ENCODE measurements around the gene OAF.
"Not testable (repeated sequence)": the region's sequence is repeated elsewhere in the genome, so short reads cannot be mapped to it uniquely, and the experiment has no call there.

Gene OAF

GRCh38 chr11:120268686-120269085 lies 57.9 kb downstream of the OAF start:
- Histone ChIP-seq H3K9me3 (ENCODE audit: control insufficient read depth in 1 of 2, low read length in 2 of 2) (no peaks in the 10 kb centered on the region), H3K27me3 (ENCODE audit: low read depth, low read length) (peaks cover 5% of the 10 kb centered on the region), H3K36me3 (ENCODE audit: control insufficient read depth in 1 of 2, insufficient read depth in 2 of 2, low read length in 2 of 2) (no peaks in the 10 kb centered on the region), H3K4me3 (ENCODE audit: low read depth in 1 of 2, low read length in 2 of 2) (no peak overlapping the region), H3K27ac (ENCODE audit: low read length) (no peak overlapping the region), H3K4me1 (ENCODE audit: control insufficient read depth in 1 of 2, insufficient read depth in 2 of 2, low read length in 2 of 2) (no peaks in the 10 kb centered on the region)

GRCh38 chr11:120270386-120270785 lies 59.6 kb downstream of the OAF start:
- Histone ChIP-seq H3K27me3 (ENCODE audit: low read depth, low read length) (peaks cover under 1% of the 10 kb centered on the region), H3K9me3 (ENCODE audit: control insufficient read depth in 1 of 2, low read length in 2 of 2) (no peaks in the 10 kb centered on the region), H3K36me3 (ENCODE audit: control insufficient read depth in 1 of 2, insufficient read depth in 2 of 2, low read length in 2 of 2) (no peaks in the 10 kb centered on the region), H3K4me3 (ENCODE audit: low read depth in 1 of 2, low read length in 2 of 2) (no peak overlapping the region), H3K27ac (ENCODE audit: low read length) (no peak overlapping the region), H3K4me1 (ENCODE audit: control insufficient read depth in 1 of 2, insufficient read depth in 2 of 2, low read length in 2 of 2) (no peaks in the 10 kb centered on the region)

- Histone ChIP-seq H3K9me3 (ENCODE audit: control insufficient read depth in 1 of 2, low read length in 2 of 2) (no peaks in the 10 kb centered on the region), H3K27ac (ENCODE audit: low read length) (no peak overlapping the region), H3K36me3 (ENCODE audit: control insufficient read depth in 1 of 2, insufficient read depth in 2 of 2, low read length in 2 of 2) (no peaks in the 10 kb centered on the region), H3K4me3 (ENCODE audit: low read depth in 1 of 2, low read length in 2 of 2) (no peak overlapping the region), H3K4me1 (ENCODE audit: control insufficient read depth in 1 of 2, insufficient read depth in 2 of 2, low read length in 2 of 2) (no peaks in the 10 kb centered on the region), H3K27me3 (ENCODE audit: low read depth, low read length) (no peaks in the 10 kb centered on the region)
Measured at GRCh38 chr11:120271672-120272071, 60.8 kb downstream of the OAF start.

- no peaks in the 10 kb centered on the region for H3K36me3 ChIP-seq (ENCODE audit: control insufficient read depth in 1 of 2, insufficient read depth in 2 of 2, low read length in 2 of 2)
- no peaks in the 10 kb centered on the region for H3K9me3 ChIP-seq (ENCODE audit: control insufficient read depth in 1 of 2, low read length in 2 of 2)
- no peak overlapping the region for H3K27ac ChIP-seq (ENCODE audit: low read length)
Measured at GRCh38 chr11:120272303-120272702, 61.5 kb downstream of the OAF start.

GRCh38 chr11:120273432-120273831 lies 62.6 kb downstream of the OAF start:
- no peaks in the 10 kb centered on the region for H3K4me1 ChIP-seq (ENCODE audit: control insufficient read depth in 1 of 2, insufficient read depth in 2 of 2, low read length in 2 of 2)
- H3K9me3 ChIP-seq (ENCODE audit: control insufficient read depth in 1 of 2, low read length in 2 of 2): no peaks in the 10 kb centered on the region
- no peak overlapping the region for H3K27ac ChIP-seq (ENCODE audit: low read length)
- H3K36me3 ChIP-seq (ENCODE audit: control insufficient read depth in 1 of 2, insufficient read depth in 2 of 2, low read length in 2 of 2): no peaks in the 10 kb centered on the region
- H3K27me3 ChIP-seq (ENCODE audit: low read depth, low read length): no peaks in the 10 kb centered on the region
- no peak overlapping the region for H3K4me3 ChIP-seq (ENCODE audit: low read depth in 1 of 2, low read length in 2 of 2)

More at GRCh38 chr11:120272303-120272702, 61.5 kb downstream of the OAF start:
- Histone ChIP-seq H3K27me3 (ENCODE audit: low read depth, low read length) (no peaks in the 10 kb centered on the region), H3K4me1 (ENCODE audit: control insufficient read depth in 1 of 2, insufficient read depth in 2 of 2, low read length in 2 of 2) (no peaks in the 10 kb centered on the region), H3K4me3 (ENCODE audit: low read depth in 1 of 2, low read length in 2 of 2) (no peak overlapping the region)

- H3K27ac ChIP-seq (ENCODE audit: low read length); H3K4me1 ChIP-seq (ENCODE audit: control insufficient read depth in 1 of 2, insufficient read depth in 2 of 2, low read length in 2 of 2); H3K9me3 ChIP-seq (ENCODE audit: control insufficient read depth in 1 of 2, low read length in 2 of 2); H3K4me3 ChIP-seq (ENCODE audit: low read depth in 1 of 2, low read length in 2 of 2); H3K36me3 ChIP-seq (ENCODE audit: control insufficient read depth in 1 of 2, insufficient read depth in 2 of 2, low read length in 2 of 2); H3K27me3 ChIP-seq (ENCODE audit: low read depth, low read length): not testable (repeated sequence)
Measured at GRCh38 chr11:120273956-120274355, 63.1 kb downstream of the OAF start.

GRCh38 chr11:120279502-120279901 lies 68.7 kb downstream of the OAF start:
- H3K27me3 ChIP-seq (ENCODE audit: low read depth, low read length): no peaks in the 10 kb centered on the region
- no peak overlapping the region for H3K4me3 ChIP-seq (ENCODE audit: low read depth in 1 of 2, low read length in 2 of 2)
- H3K9me3 ChIP-seq (ENCODE audit: control insufficient read depth in 1 of 2, low read length in 2 of 2): no peaks in the 10 kb centered on the region
- no peak overlapping the region for H3K27ac ChIP-seq (ENCODE audit: low read length)
- no peaks in the 10 kb centered on the region for H3K36me3 ChIP-seq (ENCODE audit: control insufficient read depth in 1 of 2, insufficient read depth in 2 of 2, low read length in 2 of 2)
- peaks cover 0 to 8% of the 10 kb centered on the region in 2 donors for H3K4me1 ChIP-seq (ENCODE audit: control insufficient read depth in 1 of 2, insufficient read depth in 2 of 2, low read length in 2 of 2)
